ENCODE data around the gene MAB21L3. TPM values are rescaled to one million over a fixed set of nuclear protein-coding genes. Genes with fewer than 3 reads are reported as not detected.

MAB21L3 gene
- total and polyA plus RNA-seq, 2 of the 13 experiments (the other 11 are each of a cell fraction or from before 2014, with no cell fraction given) = 0.55 to 4.1 TPM

DNA sequence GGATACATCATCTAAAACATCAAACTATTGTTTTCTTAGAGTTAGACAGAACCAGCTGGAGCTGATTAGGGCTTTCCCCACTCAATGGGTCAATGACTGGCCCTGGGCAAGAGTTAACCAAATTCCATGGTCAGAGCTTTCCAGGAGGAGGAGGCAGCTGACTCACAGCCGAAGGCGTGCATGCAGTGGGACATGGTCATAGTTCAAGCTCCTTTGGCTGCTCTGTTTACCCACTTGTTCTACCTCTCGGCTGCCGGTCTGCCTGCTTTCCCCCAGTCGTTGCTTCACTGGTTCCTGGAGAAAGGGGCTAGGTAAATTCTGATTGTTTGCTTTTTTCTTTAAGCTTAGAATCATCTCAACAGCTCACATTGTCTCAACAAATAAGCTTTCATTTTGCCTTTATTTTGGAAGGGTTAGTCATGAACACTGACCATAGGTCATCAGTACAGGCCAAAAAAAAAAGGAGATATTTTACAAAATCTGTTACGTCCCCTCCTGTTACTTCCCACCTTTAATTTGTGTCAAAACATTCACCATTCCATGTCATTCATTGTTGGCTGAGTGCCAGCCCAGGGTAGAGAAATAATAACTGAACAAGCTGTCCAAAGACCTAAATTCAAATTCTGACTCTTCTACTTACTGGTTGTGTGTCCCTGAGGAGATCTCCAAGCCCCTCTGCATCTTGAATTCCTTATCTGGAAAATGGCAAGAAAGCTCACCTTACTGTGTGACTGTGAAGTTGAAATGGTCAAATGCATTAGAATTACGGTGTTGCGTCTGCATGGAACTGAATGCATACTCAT is 12.0 kb downstream of the MAB21L3 start:
- POLR2A ChIA-PET = interaction anchor here (0.8 to 2.4 kb wide), 10 partner anchors 12 to 447 kb away, joined by 3 to 18 read pairs (median 4); partner anchors contain the start of genes CD58 and MAB21L3
- FAIRE-seq = peak; percentile 95
- intact Hi-C loops (cut with micrococcal nuclease; ENCODE audit: unreplicated experiment) = no loop called here
- TF ChIP-seq ZNF510 (CRISPR knock-in tag; IDR thresholded peaks at IDR 0.05; ENCODE audit: low read depth) (no peak), MAZ (IDR thresholded peaks at IDR 0.05; ENCODE audit: borderline replicate concordance, low read depth, low read length) (no peak), MAZ (CRISPR knock-in tag; IDR thresholded peaks at IDR 0.05; ENCODE audit: low read depth) (0 out of 2 replicates have a peak, but pooled peaks have one; percentile 28), MATR3 (CRISPR knock-in tag; IDR thresholded peaks at IDR 0.05) (no peak), SALL1 (CRISPR knock-in tag; IDR thresholded peaks at IDR 0.05) (peak; percentile 96), ZNF263 (CRISPR knock-in tag; IDR thresholded peaks at IDR 0.05) (peak; percentile 20; the same call in 1 of the 2 replicates), TBP (CRISPR knock-in tag; IDR thresholded peaks at IDR 0.05) (no peak), HOXA9 (CRISPR knock-in tag; IDR thresholded peaks at IDR 0.05; ENCODE audit: borderline replicate concordance) (no peak), ZNF607 (CRISPR knock-in tag; IDR thresholded peaks at IDR 0.05; ENCODE audit: borderline replicate concordance) (no peak), TSC22D2 (CRISPR knock-in tag; IDR thresholded peaks at IDR 0.05; ENCODE audit: borderline replicate concordance) (no peak), RXRA (CRISPR knock-in tag; IDR thresholded peaks at IDR 0.05) (peak; percentile 79; the same call in 1 of the 2 replicates), ADNP (CRISPR knock-in tag; IDR thresholded peaks at IDR 0.05) (no peak), ZNF121 (CRISPR knock-in tag; IDR thresholded peaks at IDR 0.05) (no peak), CBX1 (IDR thresholded peaks at IDR 0.05; ENCODE audit: low read depth) (no peak), NFATC3 (CRISPR knock-in tag; IDR thresholded peaks at IDR 0.05) (no peak), ZNF841 (CRISPR knock-in tag; IDR thresholded peaks at IDR 0.05; ENCODE audit: borderline replicate concordance) (no peak), ZNF564 (CRISPR knock-in tag; IDR thresholded peaks at IDR 0.05) (no peak), ZNF678 (CRISPR knock-in tag; IDR thresholded peaks at IDR 0.05) (no peak), NFE2L1 (CRISPR knock-in tag; IDR thresholded peaks at IDR 0.05; ENCODE audit: borderline replicate concordance) (no peak), SMAD9 (CRISPR knock-in tag; IDR thresholded peaks at IDR 0.05) (no peak), ERF (CRISPR knock-in tag; IDR thresholded peaks at IDR 0.05) (peak; percentile 43; the same call in 1 of the 2 replicates)
- TF ChIP-seq, protein P1, sequence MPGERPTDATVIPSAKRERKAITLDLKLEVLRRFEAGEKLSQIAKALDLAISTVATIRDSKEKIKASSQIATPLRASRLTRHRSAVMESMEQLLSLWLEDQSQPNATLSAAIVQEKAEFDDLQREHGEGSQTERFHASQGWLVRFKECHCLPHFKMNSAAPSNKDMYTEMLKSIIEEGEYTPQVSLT (CRISPR knock-in tag; IDR thresholded peaks at IDR 0.05; ENCODE audit: borderline replicate concordance, low read depth) = no peak
- TF ChIP-seq, protein P2, sequence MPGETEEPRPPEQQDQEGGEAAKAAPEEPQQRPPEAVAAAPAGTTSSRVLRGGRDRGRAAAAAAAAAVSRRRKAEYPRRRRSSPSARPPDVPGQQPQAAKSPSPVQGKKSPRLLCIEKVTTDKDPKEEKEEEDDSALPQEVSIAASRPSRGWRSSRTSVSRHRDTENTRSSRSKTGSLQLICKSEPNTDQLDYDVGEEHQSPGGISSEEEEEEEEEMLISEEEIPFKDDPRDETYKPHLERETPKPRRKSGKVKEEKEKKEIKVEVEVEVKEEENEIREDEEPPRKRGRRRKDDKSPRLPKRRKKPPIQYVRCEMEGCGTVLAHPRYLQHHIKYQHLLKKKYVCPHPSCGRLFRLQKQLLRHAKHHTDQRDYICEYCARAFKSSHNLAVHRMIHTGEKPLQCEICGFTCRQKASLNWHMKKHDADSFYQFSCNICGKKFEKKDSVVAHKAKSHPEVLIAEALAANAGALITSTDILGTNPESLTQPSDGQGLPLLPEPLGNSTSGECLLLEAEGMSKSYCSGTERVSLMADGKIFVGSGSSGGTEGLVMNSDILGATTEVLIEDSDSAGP (CRISPR knock-in tag; IDR thresholded peaks at IDR 0.05; ENCODE audit: borderline replicate concordance) = peak; percentile 48
- TF ChIP-seq, protein P3, sequence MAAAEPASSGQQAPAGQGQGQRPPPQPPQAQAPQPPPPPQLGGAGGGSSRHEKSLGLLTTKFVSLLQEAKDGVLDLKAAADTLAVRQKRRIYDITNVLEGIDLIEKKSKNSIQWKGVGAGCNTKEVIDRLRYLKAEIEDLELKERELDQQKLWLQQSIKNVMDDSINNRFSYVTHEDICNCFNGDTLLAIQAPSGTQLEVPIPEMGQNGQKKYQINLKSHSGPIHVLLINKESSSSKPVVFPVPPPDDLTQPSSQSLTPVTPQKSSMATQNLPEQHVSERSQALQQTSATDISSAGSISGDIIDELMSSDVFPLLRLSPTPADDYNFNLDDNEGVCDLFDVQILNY (CRISPR knock-in tag; conservative IDR thresholded peaks at IDR 0.05) = no peak

More for the DNA sequence above, 12.0 kb downstream of the MAB21L3 start:
- peak; percentile 100 for ATAC-seq
- H3K4me2 ChIP-seq (ENCODE audit: low read depth, low read length) = peak overlapping the region; percentile 43
- no peak overlapping the region for H2AFZ ChIP-seq (ENCODE audit: low read length)
- no TSS peak for BruUV-seq (replicated peaks)
- CTCF ChIA-PET (ENCODE audit: low intra/inter-chr PET ratio, low total read pairs) = no interaction called here
- WGBS (ENCODE audit: low lambda C conversion rate) = 26% methylated on average over 8 of the region's 8 CpGs
- H3K4me3 ChIP-seq (replicated peaks in 1 of 3; ENCODE audit: insufficient read depth in 1 of 3, low read depth in 2 of 3, low read length in 3 of 3) = 0 out of 6 replicates have a peak overlapping the region, but pooled peaks of 1 of the 3 experiments have one; percentile 1
- H3K79me2 ChIP-seq (ENCODE audit: insufficient read depth, low read length) = no peaks in the 10 kb centered on the region
- in situ Hi-C loops (cut with HindIII; ENCODE audit: extremely low pct_ligation_motif_present, low pct_unique_long_range_greater_than_20kb) = no loop called here
- H4K20me1 ChIP-seq (ENCODE audit: insufficient read depth, low read length) = no peaks in the 10 kb centered on the region
- H3K9ac ChIP-seq (ENCODE audit: insufficient read depth, low read depth, low read length) = no peak overlapping the region
- no peaks in the 10 kb centered on the region; a peak in 2 of 5 replicates for H3K36me3 ChIP-seq (replicated peaks in 1 of 2; ENCODE audit: control insufficient read depth in 1 of 2, insufficient read depth in 2 of 2, low read length in 2 of 2)
- H3K27me3 ChIP-seq (ENCODE audit: control insufficient read depth in 1 of 2, insufficient read depth in 2 of 2, low read length in 2 of 2) = no peaks in the 10 kb centered on the region
- H3K27ac ChIP-seq (ENCODE audit: extremely low read length, insufficient read depth, low read length) = peak overlapping the region; percentile 55
- H3K4me1 ChIP-seq (ENCODE audit: insufficient read depth, low read length) = peaks cover 42% of the 10 kb centered on the region
- H3K9me3 ChIP-seq (ENCODE audit: low read length) = no peaks in the 10 kb centered on the region
- peak; percentile 90 for DNase-seq (ENCODE audit: low spot score)
